ENCODE data around the gene HAO1.
"Not testable (repeated sequence)": the region's sequence is repeated elsewhere in the genome, so short reads cannot be mapped to it uniquely, and the experiment has no call there.

HAO1 gene

GRCh38 chr20:7959484-7959883 is 19.2 kb upstream of the HAO1 start:
- H3K79me2 ChIP-seq (ENCODE audit: low read length) = no peaks in the 10 kb centered on the region
- no peak overlapping the region for H3K27ac ChIP-seq (ENCODE audit: low read length)
- no peaks in the 10 kb centered on the region for H3K27me3 ChIP-seq (ENCODE audit: low read depth, low read length)
- H3K4me3 ChIP-seq (ENCODE audit: low read length) = no peak overlapping the region
- H3K4me2 ChIP-seq (ENCODE audit: low read length) = no peak overlapping the region
- no peaks in the 10 kb centered on the region for H3K9me3 ChIP-seq (ENCODE audit: insufficient read depth, low read length)
- no peaks in the 10 kb centered on the region for H3K4me1 ChIP-seq (ENCODE audit: low read length)
- no peaks in the 10 kb centered on the region for H4K20me1 ChIP-seq (ENCODE audit: insufficient read depth, low read length)
- TF ChIP-seq CTCF (IDR thresholded peaks at IDR 0.05; ENCODE audit: low read depth, low read length) (no peak), EZH2phosphoT487 (IDR thresholded peaks at IDR 0.05; ENCODE audit: low read depth) (no peak)
- H3K36me3 ChIP-seq (replicated peaks; ENCODE audit: low read depth, low read length) = no peaks in the 10 kb centered on the region
- no peak overlapping the region for H3K9ac ChIP-seq (ENCODE audit: low read length)
- H2AFZ ChIP-seq (ENCODE audit: low read depth, low read length) = no peak overlapping the region

- not testable (repeated sequence) for H2AFZ ChIP-seq (ENCODE audit: low read depth, low read length); H3K79me2 ChIP-seq (ENCODE audit: low read length); H4K20me1 ChIP-seq (ENCODE audit: insufficient read depth, low read length); H3K4me2 ChIP-seq (ENCODE audit: low read length); H3K9me3 ChIP-seq (ENCODE audit: insufficient read depth, low read length); H3K27ac ChIP-seq (ENCODE audit: low read length); H3K27me3 ChIP-seq (ENCODE audit: low read depth, low read length); H3K4me3 ChIP-seq (ENCODE audit: low read length); H3K9ac ChIP-seq (ENCODE audit: low read length); H3K4me1 ChIP-seq (ENCODE audit: low read length); H3K36me3 ChIP-seq (replicated peaks; ENCODE audit: low read depth, low read length)
Observed at GRCh38 chr20:7956561-7956960, 16.3 kb upstream of the HAO1 start.

- no peak for TF ChIP-seq CTCF (IDR thresholded peaks at IDR 0.05; ENCODE audit: low read depth, low read length)
- no peak overlapping the region for H3K4me2 ChIP-seq (ENCODE audit: low read length)
- 0 out of 2 replicates have a peak, but pooled peaks cover 4% of the 10 kb centered on the region for H3K9me3 ChIP-seq (ENCODE audit: insufficient read depth, low read length)
- H3K4me3 ChIP-seq (ENCODE audit: low read length) = no peak overlapping the region
- no peak overlapping the region for H3K9ac ChIP-seq (ENCODE audit: low read length)
- no peaks in the 10 kb centered on the region for H4K20me1 ChIP-seq (ENCODE audit: insufficient read depth, low read length)
- peaks cover 19% of the 10 kb centered on the region; the same call in 1 of the 2 replicates for H3K27me3 ChIP-seq (ENCODE audit: low read depth, low read length)
- no peaks in the 10 kb centered on the region for H3K36me3 ChIP-seq (replicated peaks; ENCODE audit: low read depth, low read length)
- no peak overlapping the region for H2AFZ ChIP-seq (ENCODE audit: low read depth, low read length)
- no peaks in the 10 kb centered on the region for H3K4me1 ChIP-seq (ENCODE audit: low read length)
- no peak overlapping the region for H3K27ac ChIP-seq (ENCODE audit: low read length)
- H3K79me2 ChIP-seq (ENCODE audit: low read length) = no peaks in the 10 kb centered on the region
Observed at GRCh38 chr20:7950387-7950786, 10.1 kb upstream of the HAO1 start.

GRCh38 chr20:7943891-7944290 is 3.6 kb upstream of the HAO1 start:
- Histone ChIP-seq H3K4me2 (ENCODE audit: low read length) (no peak overlapping the region), H3K4me3 (ENCODE audit: low read length) (no peak overlapping the region), H3K36me3 (replicated peaks; ENCODE audit: low read depth, low read length) (no peaks in the 10 kb centered on the region), H3K79me2 (ENCODE audit: low read length) (no peaks in the 10 kb centered on the region), H3K9ac (ENCODE audit: low read length) (no peak overlapping the region), H2AFZ (ENCODE audit: low read depth, low read length) (no peak overlapping the region), H4K20me1 (ENCODE audit: insufficient read depth, low read length) (no peaks in the 10 kb centered on the region), H3K27me3 (ENCODE audit: low read depth, low read length) (peaks cover 22% of the 10 kb centered on the region; the same call in 1 of the 2 replicates), H3K9me3 (ENCODE audit: insufficient read depth, low read length) (0 out of 2 replicates have a peak, but pooled peaks cover 3% of the 10 kb centered on the region), H3K4me1 (ENCODE audit: low read length) (no peaks in the 10 kb centered on the region), H3K27ac (ENCODE audit: low read length) (no peak overlapping the region)
- TF ChIP-seq EZH2phosphoT487 (IDR thresholded peaks at IDR 0.05; ENCODE audit: low read depth) (no peak), CTCF (IDR thresholded peaks at IDR 0.05; ENCODE audit: low read depth, low read length) (no peak)

- TF ChIP-seq EZH2phosphoT487 (IDR thresholded peaks at IDR 0.05; ENCODE audit: low read depth) (no peak), CTCF (IDR thresholded peaks at IDR 0.05; ENCODE audit: low read depth, low read length) (no peak)
- H3K9ac ChIP-seq (ENCODE audit: low read length) = no peak overlapping the region
- no peaks in the 10 kb centered on the region for H3K9me3 ChIP-seq (ENCODE audit: insufficient read depth, low read length)
- H3K4me1 ChIP-seq (ENCODE audit: low read length) = peaks cover 7% of the 10 kb centered on the region
- H3K79me2 ChIP-seq (ENCODE audit: low read length) = no peaks in the 10 kb centered on the region
- no peaks in the 10 kb centered on the region for H3K36me3 ChIP-seq (replicated peaks; ENCODE audit: low read depth, low read length)
- no peak overlapping the region for H3K4me3 ChIP-seq (ENCODE audit: low read length)
- no peaks in the 10 kb centered on the region for H4K20me1 ChIP-seq (ENCODE audit: insufficient read depth, low read length)
- H2AFZ ChIP-seq (ENCODE audit: low read depth, low read length) = no peak overlapping the region
- H3K27me3 ChIP-seq (ENCODE audit: low read depth, low read length) = peaks cover 15% of the 10 kb centered on the region
- H3K27ac ChIP-seq (ENCODE audit: low read length) = no peak overlapping the region
- H3K4me2 ChIP-seq (ENCODE audit: low read length) = no peak overlapping the region
Observed at GRCh38 chr20:7939663-7940062, 595 bp downstream of the HAO1 start.
